AG10803 (cell line): ENCODE data around the gene SPATA24.
"Not testable (repeated sequence)": the region's sequence is repeated elsewhere in the genome, so short reads cannot be mapped to it uniquely, and the experiment has no call there.

ENCODE experiments used
- DNase-seq: peaks from one replicate; pipeline ENCODE4 v3.0.0; 2010; ENCODE audit warnings: low read depth
- H3K4me3 ChIP-seq: 2 replicates; pipeline ENCODE4 v1.5.1; 2011; ENCODE audit warnings: mild to moderate bottlenecking, low read length, control low read depth
- TF ChIP-seq, protein P1 (sequence below): conservative IDR thresholded peaks from 2 replicates; pipeline ENCODE4 v1.5.1; 2011; ENCODE audit warnings: mild to moderate bottlenecking, low read length, control low read depth, inconsistent platforms

SPATA24 gene

DNA sequence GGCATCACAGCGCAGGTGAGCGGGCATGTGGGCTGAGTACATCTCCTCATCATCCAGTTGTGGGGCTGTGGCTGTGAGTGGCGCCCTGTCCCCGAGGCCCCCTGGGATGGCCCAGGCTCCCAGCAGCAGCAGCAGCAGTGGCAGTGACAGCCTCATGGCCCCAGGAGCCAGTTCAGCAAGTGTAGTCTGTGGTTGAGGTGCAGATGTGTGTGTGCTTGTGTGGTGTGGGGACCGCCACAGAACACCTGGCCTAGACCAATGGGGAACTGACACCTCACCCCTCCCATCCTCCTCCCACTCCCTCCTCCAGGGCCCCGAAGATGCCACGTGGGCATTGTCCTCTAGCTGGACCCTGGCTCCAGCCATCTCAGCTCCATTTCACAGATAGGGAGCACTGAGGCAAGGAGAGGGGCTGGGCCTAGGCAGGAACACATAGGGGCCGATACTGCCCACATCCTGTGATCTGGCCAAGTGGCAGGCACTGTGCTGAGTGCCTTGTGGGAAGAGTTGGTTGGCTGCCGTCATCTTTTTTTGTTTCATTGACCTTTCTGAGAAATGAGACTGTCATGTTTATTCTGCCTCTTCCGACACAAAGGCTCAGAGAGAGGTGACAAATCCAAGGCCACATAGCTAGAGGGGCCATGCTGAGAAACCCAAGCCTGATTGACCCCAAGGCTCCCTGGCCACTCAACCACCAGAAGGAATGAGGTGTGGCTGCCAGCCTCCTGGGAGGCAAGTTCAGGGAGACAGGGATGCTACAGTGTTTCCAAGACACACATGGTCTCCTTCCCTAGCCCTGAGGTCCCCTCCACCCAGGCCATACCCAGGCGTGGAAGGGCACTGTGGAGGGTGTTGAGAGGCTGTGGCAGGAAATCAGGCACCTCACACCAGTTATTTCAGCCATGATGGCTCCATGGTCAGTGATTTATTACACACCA is 13.9 kb downstream of the SPATA24 start, which contains the start of gene MZB1:
MZB1 (minus strand) TSS at position 213 of the 938 bp plus-strand sequence; CDS start at position 156, 57 bp downstream.
- H3K4me3 ChIP-seq: no peak within 1 kb of the TSS
- TF ChIP-seq, protein P1, sequence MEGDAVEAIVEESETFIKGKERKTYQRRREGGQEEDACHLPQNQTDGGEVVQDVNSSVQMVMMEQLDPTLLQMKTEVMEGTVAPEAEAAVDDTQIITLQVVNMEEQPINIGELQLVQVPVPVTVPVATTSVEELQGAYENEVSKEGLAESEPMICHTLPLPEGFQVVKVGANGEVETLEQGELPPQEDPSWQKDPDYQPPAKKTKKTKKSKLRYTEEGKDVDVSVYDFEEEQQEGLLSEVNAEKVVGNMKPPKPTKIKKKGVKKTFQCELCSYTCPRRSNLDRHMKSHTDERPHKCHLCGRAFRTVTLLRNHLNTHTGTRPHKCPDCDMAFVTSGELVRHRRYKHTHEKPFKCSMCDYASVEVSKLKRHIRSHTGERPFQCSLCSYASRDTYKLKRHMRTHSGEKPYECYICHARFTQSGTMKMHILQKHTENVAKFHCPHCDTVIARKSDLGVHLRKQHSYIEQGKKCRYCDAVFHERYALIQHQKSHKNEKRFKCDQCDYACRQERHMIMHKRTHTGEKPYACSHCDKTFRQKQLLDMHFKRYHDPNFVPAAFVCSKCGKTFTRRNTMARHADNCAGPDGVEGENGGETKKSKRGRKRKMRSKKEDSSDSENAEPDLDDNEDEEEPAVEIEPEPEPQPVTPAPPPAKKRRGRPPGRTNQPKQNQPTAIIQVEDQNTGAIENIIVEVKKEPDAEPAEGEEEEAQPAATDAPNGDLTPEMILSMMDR: no peak
- DNase-seq: no peak

DNA sequence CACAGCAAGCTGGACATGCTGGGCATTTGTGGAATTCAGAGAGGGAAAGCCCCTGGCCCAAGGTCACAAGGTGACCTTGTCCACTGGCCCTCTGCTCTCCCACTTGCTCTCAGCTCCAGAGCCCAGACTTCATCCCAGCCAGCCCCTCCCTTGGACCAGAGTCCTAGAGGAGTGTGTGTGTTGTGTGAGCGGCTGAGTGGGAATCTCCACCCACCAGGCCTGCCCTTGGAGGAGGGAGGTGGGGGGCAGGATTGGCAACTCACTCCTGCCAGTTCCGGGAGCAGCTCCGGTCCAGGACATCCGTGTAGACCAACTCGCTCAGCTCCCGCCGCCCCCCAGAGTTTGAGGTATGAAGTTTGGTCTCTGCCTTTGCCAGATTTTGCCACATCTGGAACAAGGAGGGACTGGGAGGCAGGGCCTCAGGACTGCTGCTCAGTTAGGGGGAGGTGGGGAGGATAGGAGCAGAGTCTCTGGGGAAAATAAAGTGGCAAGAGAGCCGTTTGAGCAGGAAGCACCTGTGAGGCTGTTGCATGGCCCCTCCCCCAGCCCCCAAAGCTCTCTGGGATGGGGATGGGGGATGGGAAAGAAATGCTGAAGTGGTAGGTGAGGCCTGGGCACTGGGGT is 15.6 kb downstream of the SPATA24 start:
- H3K4me3 ChIP-seq: peak overlapping the region; percentile 13; the same call in 1 of the 2 replicates
- DNase-seq: peak; percentile 50
- TF ChIP-seq, protein P1: no peak

DNA sequence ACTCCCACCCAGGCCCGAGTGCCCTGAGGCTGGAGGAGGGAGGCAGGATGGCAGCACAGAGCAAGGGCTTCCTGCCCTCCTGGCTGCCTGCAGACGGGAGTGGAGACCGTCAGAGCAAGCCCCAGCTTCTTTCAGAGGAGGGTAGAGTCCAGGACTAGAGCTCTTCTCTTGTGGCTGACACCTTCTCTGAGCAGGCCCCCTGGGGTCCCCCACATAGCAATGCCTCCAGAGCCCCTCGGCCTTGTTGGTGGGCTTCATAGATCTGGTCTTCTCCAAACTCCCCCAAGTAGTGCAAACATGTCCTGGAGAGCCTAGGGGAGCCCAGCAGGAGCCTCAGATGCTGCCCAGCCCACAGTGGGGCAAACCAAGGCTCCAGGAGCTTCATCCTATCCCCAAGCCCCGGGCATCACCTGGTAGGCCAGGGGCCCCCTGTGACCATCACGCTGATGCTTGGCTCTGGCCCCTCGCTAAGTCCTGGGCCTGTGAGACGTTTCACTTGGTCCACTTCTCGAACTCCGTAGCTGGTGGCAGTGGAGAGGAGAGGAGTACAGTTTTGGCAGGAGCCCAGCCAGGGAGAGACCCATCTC is 16.2 kb downstream of the SPATA24 start:
- TF ChIP-seq, protein P1: no peak
- no peak overlapping the region for H3K4me3 ChIP-seq
- no peak for DNase-seq

DNA sequence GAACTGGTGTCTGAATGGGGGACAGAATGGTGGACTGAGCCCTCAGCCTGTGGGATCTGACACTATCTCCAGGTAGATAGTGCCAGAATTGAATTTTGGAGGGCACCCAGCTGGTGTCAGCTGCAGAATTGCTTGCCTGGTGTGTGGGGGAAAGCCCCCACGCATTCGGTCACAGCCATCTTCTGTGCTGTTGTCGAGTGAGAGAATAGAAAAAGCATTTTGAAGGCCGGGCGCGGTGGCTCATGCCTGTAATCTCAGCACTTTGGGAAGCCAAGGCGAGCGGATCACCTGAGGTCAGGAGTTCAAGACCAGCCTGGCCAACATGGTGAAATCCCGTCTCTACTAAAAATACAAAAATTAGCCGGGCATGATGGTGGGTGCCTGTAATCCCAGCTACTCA is 16.9 kb downstream of the SPATA24 start:
- not testable (repeated sequence) for H3K4me3 ChIP-seq, DNase-seq

DNA sequence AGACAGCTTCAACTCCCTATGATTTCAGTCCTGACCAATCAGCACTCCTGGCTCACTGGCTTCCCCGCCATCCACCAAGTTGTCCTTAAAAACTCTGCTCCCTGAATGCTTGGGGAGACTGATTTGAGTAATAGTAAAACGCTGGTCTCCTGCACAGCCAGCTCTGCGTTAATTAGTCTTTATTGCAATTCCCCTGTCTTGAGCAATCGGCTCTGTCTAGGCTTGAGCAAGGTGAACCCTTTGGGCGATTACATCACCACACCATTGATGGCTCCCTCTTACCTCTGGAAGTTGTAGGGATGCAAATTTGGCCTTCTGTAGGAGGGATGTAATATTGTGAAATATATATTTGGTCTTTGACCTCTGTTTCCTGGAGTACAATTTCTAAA is 17.8 kb downstream of the SPATA24 start:
- no peak overlapping the region for H3K4me3 ChIP-seq
- TF ChIP-seq, protein P1: no peak
- DNase-seq: no peak

DNA sequence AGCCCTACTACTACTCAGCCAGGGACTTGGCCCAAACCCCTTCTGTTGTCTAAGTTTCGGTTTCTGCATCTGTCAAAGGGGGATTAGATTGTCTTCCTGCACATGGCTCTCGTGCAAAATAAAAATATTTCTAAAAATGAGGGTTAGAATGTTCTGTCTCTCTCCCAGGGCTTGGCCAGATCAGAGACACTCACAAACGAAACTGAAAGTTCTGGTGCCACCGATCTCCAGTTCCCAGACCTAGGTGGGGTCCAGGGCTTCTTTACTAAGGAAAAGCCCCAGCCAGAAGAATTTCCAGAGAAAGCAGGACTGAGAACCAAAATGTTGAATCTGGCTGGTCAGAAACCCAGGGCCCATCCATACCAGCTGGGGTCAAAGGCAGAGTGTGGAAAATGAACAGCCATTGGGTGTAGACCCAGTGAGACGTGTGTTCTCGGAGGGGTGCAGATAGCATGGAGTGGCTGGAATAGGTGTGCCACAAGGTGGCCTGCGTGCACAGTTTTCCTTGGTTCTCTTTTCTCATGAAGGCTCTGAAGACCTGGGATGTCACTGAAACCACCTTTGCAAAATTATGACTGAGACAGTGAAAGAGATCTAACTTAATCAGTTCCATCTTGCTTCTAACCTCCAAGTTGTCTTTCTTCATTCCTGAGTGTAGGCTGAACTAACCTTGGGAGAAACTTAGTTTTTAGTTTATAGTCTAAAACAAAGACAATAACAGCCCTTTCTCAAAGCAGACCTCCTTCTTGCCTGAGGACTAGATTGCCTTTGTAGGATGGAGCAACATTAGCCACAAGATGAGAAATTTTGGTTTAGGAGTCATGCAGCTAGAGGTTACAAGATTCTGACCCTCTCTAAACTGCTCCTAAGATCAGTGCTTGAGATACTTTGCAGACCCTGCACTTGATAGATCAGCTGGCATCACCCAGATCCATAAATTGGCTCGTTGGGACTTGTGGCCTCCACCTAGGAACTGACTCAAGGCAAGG is 18.5 kb downstream of the SPATA24 start:
- H3K4me3 ChIP-seq: peak overlapping the region; percentile 54
- no peak for DNase-seq
- TF ChIP-seq, protein P1: peak; percentile 18; the same call in 1 of the 2 replicates
